ENCODE data around the gene ZGPAT. TPM values are rescaled to one million over a fixed set of nuclear protein-coding genes. Genes with fewer than 3 reads are reported as not detected.

The ZGPAT gene
- total and polyA plus RNA-seq, 2 of the 13 experiments (the other 11 are each of a cell fraction or from before 2014, with no cell fraction given): 23.0 to 41.9 TPM

- 0 out of 2 replicates have a peak, but pooled peaks have one; percentile 12 for TF ChIP-seq ZNF326 (CRISPR knock-in tag; IDR thresholded peaks at IDR 0.05; ENCODE audit: borderline replicate concordance)
- TF ChIP-seq RXRA (CRISPR knock-in tag; IDR thresholded peaks at IDR 0.05): no peak
- TF ChIP-seq ISL2 (CRISPR knock-in tag; IDR thresholded peaks at IDR 0.05): no peak
- no peak for TF ChIP-seq GPN1 (CRISPR knock-in tag; IDR thresholded peaks at IDR 0.05; ENCODE audit: borderline replicate concordance)
- no peak for TF ChIP-seq TEAD3 (CRISPR knock-in tag; optimal IDR thresholded peaks at IDR 0.05; ENCODE audit: borderline replicate concordance)
- peak; percentile 20; the same call in 1 of the 2 replicates for TF ChIP-seq ATF6 (CRISPR knock-in tag; conservative IDR thresholded peaks at IDR 0.05)
- no peak for TF ChIP-seq TAF15 (IDR thresholded peaks at IDR 0.05; ENCODE audit: low read depth, low read length, poor library complexity, severe bottlenecking)
- TF ChIP-seq NR2C2 (CRISPR knock-in tag; IDR thresholded peaks at IDR 0.05; ENCODE audit: borderline replicate concordance): no peak
- TF ChIP-seq, protein P1, sequence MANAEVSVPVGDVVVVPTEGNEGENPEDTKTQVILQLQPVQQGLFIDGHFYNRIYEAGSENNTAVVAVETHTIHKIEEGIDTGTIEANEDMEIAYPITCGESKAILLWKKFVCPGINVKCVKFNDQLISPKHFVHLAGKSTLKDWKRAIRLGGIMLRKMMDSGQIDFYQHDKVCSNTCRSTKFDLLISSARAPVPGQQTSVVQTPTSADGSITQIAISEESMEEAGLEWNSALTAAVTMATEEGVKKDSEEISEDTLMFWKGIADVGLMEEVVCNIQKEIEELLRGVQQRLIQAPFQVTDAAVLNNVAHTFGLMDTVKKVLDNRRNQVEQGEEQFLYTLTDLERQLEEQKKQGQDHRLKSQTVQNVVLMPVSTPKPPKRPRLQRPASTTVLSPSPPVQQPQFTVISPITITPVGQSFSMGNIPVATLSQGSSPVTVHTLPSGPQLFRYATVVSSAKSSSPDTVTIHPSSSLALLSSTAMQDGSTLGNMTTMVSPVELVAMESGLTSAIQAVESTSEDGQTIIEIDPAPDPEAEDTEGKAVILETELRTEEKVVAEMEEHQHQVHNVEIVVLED (CRISPR knock-in tag; IDR thresholded peaks at IDR 0.05; ENCODE audit: borderline replicate concordance): no peak
- no peak for TF ChIP-seq MED1 (CRISPR knock-in tag; IDR thresholded peaks at IDR 0.05)
- TF ChIP-seq SAFB2 (CRISPR knock-in tag; IDR thresholded peaks at IDR 0.05; ENCODE audit: borderline replicate concordance, low read depth): no peak
- TF ChIP-seq ZFX (CRISPR knock-in tag; IDR thresholded peaks at IDR 0.05; ENCODE audit: low read depth): peak; percentile 40
- no peak for TF ChIP-seq KLF9 (CRISPR knock-in tag; IDR thresholded peaks at IDR 0.05; ENCODE audit: low read depth)
- TF ChIP-seq ZNF225 (CRISPR knock-in tag; IDR thresholded peaks at IDR 0.05): no peak
- no peak for TF ChIP-seq HOXA3 (CRISPR knock-in tag; IDR thresholded peaks at IDR 0.05)
- no peak for TF ChIP-seq MAFK (conservative IDR thresholded peaks at IDR 0.05 in 1 of 2, IDR thresholded peaks at IDR 0.05 in 1 of 2; ENCODE audit: low read length in 2 of 2)
- TF ChIP-seq, protein P2, sequence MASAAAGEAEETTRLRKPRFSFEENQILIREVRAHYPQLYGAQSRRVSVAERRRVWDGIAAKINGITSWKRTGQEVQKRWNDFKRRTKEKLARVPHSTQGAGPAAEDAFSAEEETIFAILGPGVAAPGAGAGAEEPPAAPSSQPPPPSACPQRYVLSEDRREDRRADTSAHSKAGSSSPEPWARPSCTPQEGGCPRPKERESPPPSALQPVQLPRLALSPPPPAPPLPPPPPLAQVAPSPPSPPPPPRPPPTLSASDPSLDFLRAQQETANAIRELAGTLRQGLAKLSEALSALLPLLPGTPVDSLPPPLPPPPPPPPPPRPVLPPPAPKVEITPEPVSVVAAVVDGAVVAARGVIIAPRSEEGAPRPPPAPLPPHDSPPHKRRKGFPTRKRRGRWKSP (CRISPR knock-in tag; IDR thresholded peaks at IDR 0.05): 0 out of 2 replicates have a peak, but pooled peaks have one; percentile 60
- TF ChIP-seq ZNF564 (CRISPR knock-in tag; IDR thresholded peaks at IDR 0.05): 0 out of 2 replicates have a peak, but pooled peaks have one; percentile 22
- no peak for TF ChIP-seq ZNF816 (CRISPR knock-in tag; IDR thresholded peaks at IDR 0.05; ENCODE audit: borderline replicate concordance)
- TF ChIP-seq NCOA5 (CRISPR knock-in tag; IDR thresholded peaks at IDR 0.05): peak; percentile 8; the same call in 1 of the 2 replicates
- TF ChIP-seq BHLHE40 (IDR thresholded peaks at IDR 0.05; ENCODE audit: low read length): peak; percentile 70
- TF ChIP-seq ZNF335 (CRISPR knock-in tag; IDR thresholded peaks at IDR 0.05): peak; percentile 67; the same call in 1 of the 2 replicates
- TF ChIP-seq CBX5 (CRISPR knock-in tag; IDR thresholded peaks at IDR 0.05; ENCODE audit: borderline replicate concordance): 0 out of 2 replicates have a peak, but pooled peaks have one; percentile 2
- TF ChIP-seq NFE2 (CRISPR knock-in tag; IDR thresholded peaks at IDR 0.05): no peak
Observed at GRCh38 chr20:63738687-63739129, 30.9 kb downstream of the ZGPAT start (continued).
